IMR-90 (cell line): ENCODE data around the gene SCML2. TPM values are rescaled to one million over a fixed set of nuclear protein-coding genes. Genes with fewer than 3 reads are reported as not detected.

Source experiments
- ATAC-seq: fragments of 200-7000 bp; cut with Tn5 transposase; 2 replicates; pipeline ENCODE4 v1.9.1; 2020; ENCODE audit warnings: low read depth, mild to moderate bottlenecking, moderate library complexity
- BruUV-seq: library from RNA; stranded (reverse); fragments of 400-500 nt; replicated peaks from 2 replicates; lab custom pipeline; 2021; lab: Mats Ljungman, UMichigan
- CTCF ChIA-PET: fragments of 300-600 bp; formaldehyde crosslinking; extraction: SDS; loops from one replicate; lab custom pipeline; 2021; ENCODE audit warnings: antibody characterized with exemption; lab: Yijun Ruan, JAX
- POLR2A ChIA-PET: fragments of 300-600 bp; sonication (Branson Sonifier 250); formaldehyde crosslinking; loops from one replicate; lab custom pipeline; 2022; ENCODE audit warnings: antibody characterized with exemption; ENCODE audit not compliant: unreplicated experiment; lab: Charles Lee
- DNase-seq: peaks from one replicate; pipeline ENCODE4 v3.0.0; 2013
- H2AFZ ChIP-seq: replicated peaks from 2 replicates; pipeline ENCODE3; 2013; ENCODE audit warnings: low read length, mild to moderate bottlenecking; ENCODE audit not compliant: poor library complexity
- H2AK5ac ChIP-seq: 2 replicates; pipeline ENCODE4 v1.6.1; 2013; ENCODE audit warnings: low read depth, low read length, inconsistent platforms
- H2AK9ac ChIP-seq: replicated peaks from 2 replicates; pipeline ENCODE3; 2013; ENCODE audit warnings: mild to moderate bottlenecking, low read depth, low read length, moderate library complexity; ENCODE audit not compliant: poor library complexity
- H2BK120ac ChIP-seq: 2 replicates; pipeline ENCODE4 v1.6.1; 2013; ENCODE audit warnings: low read depth, low read length, inconsistent platforms
- H2BK15ac ChIP-seq: 3 replicates; pipeline ENCODE4 v1.6.1; 2013; ENCODE audit warnings: low read depth, low read length, inconsistent platforms
- H2BK20ac ChIP-seq: 2 replicates; pipeline ENCODE4 v1.6.1; 2013; ENCODE audit warnings: low read depth, mild to moderate bottlenecking, inconsistent platforms, low read length, moderate library complexity
- H2BK5ac ChIP-seq: 2 replicates; pipeline ENCODE4 v1.6.1; 2013; ENCODE audit warnings: mild to moderate bottlenecking, low read depth, low read length, inconsistent platforms; ENCODE audit not compliant: poor library complexity, severe bottlenecking
- H3K14ac ChIP-seq: replicated peaks from 2 replicates; pipeline ENCODE4 v1.6.1; 2013; ENCODE audit warnings: low read depth, low read length, inconsistent platforms
- H3K18ac ChIP-seq: 2 replicates; pipeline ENCODE4 v1.6.1; 2013; ENCODE audit warnings: low read depth, low read length, control low read depth
- H3K23ac ChIP-seq: 2 replicates; pipeline ENCODE4 v1.6.1; 2013; ENCODE audit warnings: low read depth, low read length, inconsistent platforms
- H3K27ac ChIP-seq: 2 replicates; pipeline ENCODE4 v1.5.1; 2013; ENCODE audit warnings: mild to moderate bottlenecking, control low read depth, low read length; ENCODE audit not compliant: insufficient read depth
- H3K27me3 ChIP-seq: 2 replicates; pipeline ENCODE4 v1.6.1; 2013; ENCODE audit warnings: low read length; ENCODE audit not compliant: control insufficient read depth, insufficient read depth
- H3K36me3 ChIP-seq: 2 replicates; pipeline ENCODE4 v1.6.1; 2013; ENCODE audit warnings: low read length, mixed read lengths; ENCODE audit not compliant: control insufficient read depth, insufficient read depth
- H3K4ac ChIP-seq: 2 replicates; pipeline ENCODE4 v1.6.1; 2013; ENCODE audit warnings: low read depth, low read length, inconsistent platforms
- H3K4me1 ChIP-seq: 2 replicates; pipeline ENCODE4 v1.6.1; 2013; ENCODE audit warnings: low read length, mixed read lengths; ENCODE audit not compliant: control insufficient read depth, insufficient read depth
- H3K4me2 ChIP-seq: 2 replicates; pipeline ENCODE4 v1.6.1; 2013; ENCODE audit warnings: low read depth, mild to moderate bottlenecking, control low read depth, low read length, moderate library complexity
- H3K4me3 ChIP-seq: 2 replicates; pipeline ENCODE4 v1.5.1; 2013; ENCODE audit warnings: low read depth, mild to moderate bottlenecking, control low read depth, low read length, moderate library complexity; ENCODE audit not compliant: insufficient read depth
- H3K56ac ChIP-seq: 2 replicates; pipeline ENCODE4 v1.6.1; 2013; ENCODE audit warnings: low read length, inconsistent platforms; ENCODE audit not compliant: insufficient read depth; ENCODE audit errors: extremely low read depth
- H3K79me1 ChIP-seq, 2 experiments: 2 replicates each; pipeline ENCODE4 v1.6.1; 2013; ENCODE audit warnings: low read length in 2 of 2, inconsistent platforms in 1 of 2, low read depth in 1 of 2
- H3K9ac ChIP-seq: 2 replicates; pipeline ENCODE4 v1.6.1; 2013; ENCODE audit warnings: low read depth, low read length, control low read depth
- H3K9me1 ChIP-seq: 2 replicates; pipeline ENCODE4 v1.6.1; 2013; ENCODE audit warnings: low read length, inconsistent platforms; ENCODE audit not compliant: insufficient read depth
- H3K9me3 ChIP-seq: 2 replicates; pipeline ENCODE4 v1.6.1; 2013; ENCODE audit warnings: low read length; ENCODE audit not compliant: control insufficient read depth, insufficient read depth
- H4K20me1 ChIP-seq: 2 replicates; pipeline ENCODE4 v1.6.1; 2013; ENCODE audit warnings: low read length, inconsistent platforms; ENCODE audit not compliant: insufficient read depth
- H4K5ac ChIP-seq: 2 replicates; pipeline ENCODE4 v1.6.1; 2013; ENCODE audit warnings: mild to moderate bottlenecking, low read depth, low read length, control low read depth
- H4K8ac ChIP-seq, 2 experiments: 2 replicates each; pipeline ENCODE4 v1.6.1; 2013; ENCODE audit warnings: low read depth in 2 of 2, low read length in 2 of 2, control low read depth in 1 of 2, inconsistent platforms in 1 of 2
- H4K91ac ChIP-seq: 2 replicates; pipeline ENCODE4 v1.6.1; 2013; ENCODE audit warnings: low read depth, low read length, inconsistent platforms; ENCODE audit not compliant: insufficient read depth
- MAZ ChIP-seq: IDR thresholded peaks from 2 replicates; pipeline ENCODE4 v1.6.1; 2012; ENCODE audit warnings: low read depth, mild to moderate bottlenecking, low read length, improper control_type of control experiment, moderate library complexity, borderline replicate concordance
- WGBS, 2 experiments: methylation state at CpG; one replicate each; pipeline versions ENCODE4 v1.1.5 to v1.1.7; 2013; ENCODE audit warnings: missing lambda C conversion rate in 2 of 2; ENCODE audit not compliant: insufficient read length in 1 of 2; ENCODE audit errors: extremely low coverage in 2 of 2; 5-methylcytosine and 5-hydroxymethylcytosine counted together
- dilution Hi-C: fragments of 300-500 bp; cut with HindIII; formaldehyde crosslinking; loops from one replicate; pipeline ENCODE4 v1.14.3; 2018; ENCODE audit warnings: low sequenced_read_pairs; ENCODE audit not compliant: unreplicated experiment
- in situ Hi-C: fragments of 300-500 bp; cut with MboI; formaldehyde crosslinking; loops from 3 replicates; pipeline ENCODE4 v1.14.3; 2019; ENCODE audit warnings: low sequenced_read_pairs, inconsistent platforms, mixed read lengths
- intact Hi-C: fragments of 100-400 bp; cut with micrococcal nuclease; formaldehyde crosslinking; loops from 2 replicates; pipeline ENCODE4 v1.10.0; 2022
- polyA plus RNA-seq, 3 experiments: library from polyadenylated mRNA; depleted of rRNA; stranded (reverse); fragments of >200 nt; gene quantifications; 2 replicates each; pipeline ENCODE4 v1.2.3, GENCODE V29; 2012; ENCODE audit warnings: low replicate concordance in 1 of 3
- total RNA-seq: library from RNA; depleted of rRNA; stranded (reverse); fragments of >200 nt; gene quantifications from 2 replicates; pipeline ENCODE4 v1.2.3, GENCODE V29; 2012

The SCML2 gene
- total and polyA plus RNA-seq, 2 of the 4 experiments (the other 2 are of a cell fraction): 1.3 to 1.7 TPM

DNA sequence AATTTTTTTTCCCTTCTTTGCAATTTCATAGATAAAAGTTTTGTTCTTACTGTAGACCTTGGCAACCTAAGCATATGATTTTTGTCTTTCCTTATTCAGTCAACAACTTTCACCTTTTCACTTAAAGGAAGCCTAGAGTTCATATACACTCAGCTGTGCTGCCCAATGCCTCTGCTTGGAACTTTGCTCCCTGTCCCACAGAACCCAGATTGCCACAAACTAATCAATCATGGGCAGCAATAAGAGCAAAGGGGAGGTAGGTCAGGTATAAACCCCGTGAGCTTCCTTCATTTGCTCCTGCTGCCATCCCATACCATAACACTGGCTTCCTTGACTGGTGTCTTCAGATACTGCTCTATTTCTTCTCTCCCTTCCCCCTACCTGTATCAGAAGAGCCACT, 82.8 kb downstream of the SCML2 start:
- H3K27me3 ChIP-seq: no peaks in the 10 kb centered on the region
- H3K4ac ChIP-seq: no peak overlapping the region
- no peak overlapping the region for H3K27ac ChIP-seq
- H2AK5ac ChIP-seq: no peak overlapping the region
- no peak overlapping the region for H4K5ac ChIP-seq
- no peak overlapping the region for H2AFZ ChIP-seq
- POLR2A ChIA-PET: no interaction called here
- H2AK9ac ChIP-seq: no peak overlapping the region
- no peak overlapping the region for H3K14ac ChIP-seq
- no CpG with 5 or more reads among the region's 1 CpG for WGBS, 2 experiments
- ATAC-seq (no peak), DNase-seq (no peak)
- no peak overlapping the region for H3K23ac ChIP-seq
- no peaks in the 10 kb centered on the region for H3K9me1 ChIP-seq
- no peak overlapping the region for H3K4me3 ChIP-seq
- no peaks in the 10 kb centered on the region for H3K9me3 ChIP-seq
- H2BK20ac ChIP-seq: no peak overlapping the region
- no peaks in the 10 kb centered on the region for H4K20me1 ChIP-seq
- H2BK15ac ChIP-seq: no peak overlapping the region
- no peak overlapping the region for H4K8ac ChIP-seq
- CTCF ChIA-PET: no interaction called here
- no peak overlapping the region for H2BK120ac ChIP-seq
- BruUV-seq: no TSS peak
- H3K4me1 ChIP-seq: no peaks in the 10 kb centered on the region
- dilution Hi-C loops (no loop called here), in situ Hi-C loops (no loop called here), intact Hi-C loops (no loop called here)
- no peaks in the 10 kb centered on the region for H3K79me1 ChIP-seq
- H3K36me3 ChIP-seq: no peaks in the 10 kb centered on the region
- no peak overlapping the region for H3K56ac ChIP-seq
- H4K91ac ChIP-seq: no peak overlapping the region
- H3K18ac ChIP-seq: no peak overlapping the region
- TF ChIP-seq MAZ: no peak
- H3K9ac ChIP-seq: no peak overlapping the region
- H3K4me2 ChIP-seq: no peak overlapping the region
- H2BK5ac ChIP-seq: no peak overlapping the region
